ENCODE results near the gene ANKS4B.

DNA sequence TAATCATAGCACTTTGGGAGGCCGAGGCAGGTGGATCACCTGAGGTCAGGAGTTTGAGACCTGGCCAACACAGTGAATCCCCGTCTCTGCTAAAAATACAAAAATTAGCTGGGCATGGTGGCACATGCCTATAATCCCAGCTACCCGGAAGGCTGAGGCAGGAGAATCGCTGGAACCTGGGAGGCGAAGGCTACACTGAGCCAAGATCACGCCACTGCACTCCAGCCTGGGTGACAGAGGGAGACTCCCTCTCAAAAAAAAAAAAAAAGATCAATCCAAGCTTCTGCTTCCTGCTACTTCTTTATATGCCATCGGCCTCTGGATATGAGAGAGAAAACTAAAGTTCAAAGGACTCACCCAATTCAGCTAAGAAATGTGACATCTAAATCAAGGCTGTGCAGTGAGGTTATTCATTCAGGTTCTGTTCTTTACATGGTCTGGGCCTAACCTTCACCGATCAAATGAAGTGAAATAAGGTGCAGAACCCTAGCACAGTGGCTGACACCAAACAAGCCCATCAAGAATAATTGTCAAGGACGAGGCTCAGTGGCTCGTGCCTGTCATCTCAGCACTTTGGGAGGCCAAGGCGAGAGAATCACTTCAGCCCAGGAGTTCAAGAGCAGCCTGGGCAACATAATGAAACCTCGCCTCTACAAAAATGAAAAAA is 47.7 kb upstream of the ANKS4B start:
- TF ChIP-seq, protein P1, sequence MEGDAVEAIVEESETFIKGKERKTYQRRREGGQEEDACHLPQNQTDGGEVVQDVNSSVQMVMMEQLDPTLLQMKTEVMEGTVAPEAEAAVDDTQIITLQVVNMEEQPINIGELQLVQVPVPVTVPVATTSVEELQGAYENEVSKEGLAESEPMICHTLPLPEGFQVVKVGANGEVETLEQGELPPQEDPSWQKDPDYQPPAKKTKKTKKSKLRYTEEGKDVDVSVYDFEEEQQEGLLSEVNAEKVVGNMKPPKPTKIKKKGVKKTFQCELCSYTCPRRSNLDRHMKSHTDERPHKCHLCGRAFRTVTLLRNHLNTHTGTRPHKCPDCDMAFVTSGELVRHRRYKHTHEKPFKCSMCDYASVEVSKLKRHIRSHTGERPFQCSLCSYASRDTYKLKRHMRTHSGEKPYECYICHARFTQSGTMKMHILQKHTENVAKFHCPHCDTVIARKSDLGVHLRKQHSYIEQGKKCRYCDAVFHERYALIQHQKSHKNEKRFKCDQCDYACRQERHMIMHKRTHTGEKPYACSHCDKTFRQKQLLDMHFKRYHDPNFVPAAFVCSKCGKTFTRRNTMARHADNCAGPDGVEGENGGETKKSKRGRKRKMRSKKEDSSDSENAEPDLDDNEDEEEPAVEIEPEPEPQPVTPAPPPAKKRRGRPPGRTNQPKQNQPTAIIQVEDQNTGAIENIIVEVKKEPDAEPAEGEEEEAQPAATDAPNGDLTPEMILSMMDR (optimal IDR thresholded peaks at IDR 0.05 in 1 of 3, IDR thresholded peaks at IDR 0.05 in 1 of 3, conservative IDR thresholded peaks at IDR 0.05 in 1 of 3; ENCODE audit: extremely low read depth in 1 of 3, insufficient read depth in 2 of 3, low read length in 3 of 3) = no peak
- no peak for TF ChIP-seq EZH2 (IDR thresholded peaks at IDR 0.05; ENCODE audit: low read length)

Measured in keratinocyte (primary cell).